Stimulated activated CD4-positive, alpha-beta T cell treated with anti-CD3 and anti-CD28 coated beads, TNF-alpha, amount 100 ng/mL, for 48 hours (primary cell): ENCODE data around the gene CCL1.
A peak's percentile ranks its signal among the peaks of the same experiment; 100 is the strongest.
"Not testable (repeated sequence)": the region's sequence is repeated elsewhere in the genome, so short reads cannot be mapped to it uniquely, and the experiment has no call there.

Experiments
- DNase-seq, 3 donors: peaks; one replicate each; pipeline ENCODE4 v3.0.0-alpha.2; 2020; ENCODE audit warnings: low read depth in 3 of 3

Gene CCL1

GRCh38 chr17:34360601-34361270 is 2.3 kb downstream of the CCL1 start:
- no peak for DNase-seq

GRCh38 chr17:34358631-34359030 is 4.4 kb downstream of the CCL1 start:
- no peak for DNase-seq

DNA sequence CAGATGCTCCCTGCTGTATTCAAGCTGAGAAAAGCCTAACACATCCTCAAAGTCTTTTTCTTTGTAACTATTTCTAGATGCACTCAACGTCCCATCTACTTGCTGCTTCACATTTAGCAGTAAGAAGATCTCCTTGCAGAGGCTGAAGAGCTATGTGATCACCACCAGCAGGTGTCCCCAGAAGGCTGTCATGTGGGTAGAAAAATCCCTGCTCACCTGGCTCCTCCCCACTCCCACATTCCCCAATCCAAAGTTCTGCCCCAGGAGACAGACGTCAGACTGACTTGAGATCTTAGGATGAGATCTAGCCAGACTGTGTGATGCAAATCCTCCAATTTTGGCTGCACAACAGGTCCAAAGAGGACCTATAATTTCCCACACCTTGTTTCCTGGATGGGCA is 5.6 kb downstream of the CCL1 start:
- DNase-seq = no peak

DNA sequence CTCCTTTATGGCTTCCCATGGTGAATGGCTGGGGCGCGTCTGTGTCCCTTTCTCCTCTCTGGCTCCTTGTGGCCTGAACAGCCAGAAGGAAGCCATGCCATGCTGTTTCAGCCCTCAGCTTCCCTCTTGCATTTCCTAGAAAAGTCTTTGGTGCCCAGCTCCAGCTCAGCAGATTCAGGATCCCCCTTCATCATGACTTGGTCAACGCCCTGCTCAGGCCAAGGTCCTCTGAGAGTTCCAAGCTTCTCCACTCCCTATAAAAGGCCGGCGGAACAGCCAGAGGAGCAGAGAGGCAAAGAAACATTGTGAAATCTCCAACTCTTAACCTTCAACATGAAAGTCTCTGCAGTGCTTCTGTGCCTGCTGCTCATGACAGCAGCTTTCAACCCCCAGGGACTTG is 6.8 kb downstream of the CCL1 start, which contains the start of gene CCL13:
CCL13 (plus strand) TSS at position 287 of the 400 bp plus-strand sequence; CDS start at position 334, 47 bp downstream.
- DNase-seq = no peak

GRCh38 chr17:34354637-34355036 is 8.4 kb downstream of the CCL1 start:
- no peak for DNase-seq

GRCh38 chr17:34352191-34352590 is 10.8 kb downstream of the CCL1 start:
- no peak for DNase-seq

GRCh38 chr17:34351096-34351495 is 11.9 kb downstream of the CCL1 start:
- DNase-seq = no peak

- no peak for DNase-seq
Observed at GRCh38 chr17:34349751-34350150, 13.3 kb downstream of the CCL1 start.

DNA sequence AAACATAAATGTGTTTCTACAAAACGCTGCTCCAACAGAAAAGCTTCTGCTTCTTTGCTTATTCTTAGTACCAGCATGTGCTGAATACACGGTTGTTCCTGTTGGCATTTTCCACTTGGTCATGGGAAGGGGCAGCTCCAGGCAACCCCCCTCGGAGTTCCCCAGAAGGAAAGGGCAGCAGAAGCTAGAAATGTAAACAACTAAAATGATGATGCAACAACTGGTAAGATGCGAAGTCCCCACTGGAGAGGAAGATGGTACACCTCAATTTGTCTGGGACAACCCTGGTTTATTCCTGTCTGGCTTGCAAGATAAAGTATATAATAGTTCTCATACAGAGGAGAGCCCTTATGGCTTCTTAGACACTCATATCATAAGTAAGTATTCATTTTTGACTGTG is 16.0 kb downstream of the CCL1 start:
- no peak for DNase-seq

GRCh38 chr17:34341916-34342315 is 21.1 kb downstream of the CCL1 start:
- no peak for DNase-seq

- DNase-seq = no peak
Observed at GRCh38 chr17:34339138-34339770, 23.8 kb downstream of the CCL1 start.

DNA sequence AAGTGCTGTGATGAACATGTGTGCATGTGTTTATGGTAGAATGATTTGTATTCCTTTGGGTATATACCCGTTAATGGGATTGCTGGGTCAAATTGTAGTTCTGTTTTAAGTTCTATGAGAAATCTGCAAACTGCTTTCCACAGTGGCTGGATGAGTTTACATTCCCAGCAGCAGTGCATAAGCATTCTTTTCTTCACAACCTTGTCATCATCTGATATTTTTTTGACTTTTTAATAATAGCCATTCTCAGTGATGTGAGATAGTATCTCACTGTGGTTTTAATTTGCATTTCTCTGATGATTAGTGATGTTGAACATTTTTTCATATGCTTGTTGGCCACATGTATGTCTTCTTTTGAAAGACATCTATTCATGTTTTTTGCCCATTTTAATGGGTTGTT is 25.3 kb downstream of the CCL1 start:
- DNase-seq = no peak

GRCh38 chr17:34327580-34327979 is 35.5 kb downstream of the CCL1 start:
- DNase-seq = not testable (repeated sequence)

- no peak for DNase-seq
Observed at GRCh38 chr17:34321964-34322363, 41.1 kb downstream of the CCL1 start.

DNA sequence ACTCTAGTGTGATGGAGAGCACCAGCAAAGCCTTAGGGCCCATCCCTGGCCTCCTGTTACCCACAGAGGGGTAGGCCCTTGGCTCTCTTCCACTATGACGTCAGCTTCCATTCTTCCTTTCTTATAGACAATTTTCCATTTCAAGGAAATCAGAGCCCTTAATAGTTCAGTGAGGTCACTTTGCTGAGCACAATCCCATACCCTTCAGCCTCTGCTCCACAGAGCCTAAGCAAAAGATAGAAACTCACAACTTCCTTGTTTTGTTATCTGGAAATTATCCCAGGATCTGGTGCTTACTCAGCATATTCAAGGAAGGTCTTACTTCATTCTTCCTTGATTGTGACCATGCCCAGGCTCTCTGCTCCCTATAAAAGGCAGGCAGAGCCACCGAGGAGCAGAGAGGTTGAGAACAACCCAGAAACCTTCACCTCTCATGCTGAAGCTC is 44.0 kb downstream of the CCL1 start, which contains the start of gene CCL8:
CCL8 (plus strand) TSS at position 397 of the 445 bp plus-strand sequence. CDS start 67 bp downstream, outside the sequence.
- DNase-seq = no peak

- peak in 1 of 3 donors; percentile 3 for DNase-seq
Observed at GRCh38 chr17:34318474-34318873, 44.6 kb downstream of the CCL1 start.

- DNase-seq = no peak
Observed at GRCh38 chr17:34314279-34314678, 48.8 kb downstream of the CCL1 start.

DNA sequence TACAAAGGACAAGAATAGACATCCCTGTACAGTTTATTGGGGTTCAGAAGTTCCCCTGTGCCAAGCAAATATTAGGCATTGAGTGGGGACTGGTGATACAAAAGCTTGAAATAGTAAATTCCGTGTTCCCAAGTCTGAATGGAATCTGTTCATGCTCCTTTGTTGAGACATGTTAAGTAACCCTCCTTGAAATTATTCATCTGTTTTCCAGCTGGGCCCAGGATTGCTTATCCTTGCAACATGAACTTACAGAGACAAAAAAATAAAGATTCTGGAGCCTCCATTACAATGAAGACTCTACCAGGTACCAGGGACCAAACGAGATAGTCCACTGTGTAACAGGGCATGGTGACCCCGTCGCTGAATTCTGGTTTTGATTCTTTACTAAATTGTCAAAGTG is 49.9 kb downstream of the CCL1 start:
- no peak for DNase-seq

DNA sequence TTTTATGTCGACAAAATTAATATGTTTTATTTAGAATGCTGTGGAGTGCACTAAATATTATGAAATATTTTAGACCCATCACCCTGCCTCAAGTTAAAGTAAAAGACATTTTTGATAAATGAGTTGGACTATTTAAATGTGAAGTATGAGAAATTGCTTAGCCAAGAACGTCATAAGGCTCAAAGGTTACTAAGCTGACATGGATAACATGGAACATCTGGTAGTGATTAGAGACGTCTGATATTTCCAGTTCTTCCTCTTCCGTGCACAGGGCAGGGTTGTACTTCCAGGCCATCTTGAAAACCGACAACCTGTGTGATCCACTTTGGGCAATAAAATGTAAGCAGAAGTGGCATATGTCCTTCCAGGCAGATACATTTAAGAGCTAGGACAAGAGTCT is 51.0 kb downstream of the CCL1 start:
- DNase-seq = no peak

DNA sequence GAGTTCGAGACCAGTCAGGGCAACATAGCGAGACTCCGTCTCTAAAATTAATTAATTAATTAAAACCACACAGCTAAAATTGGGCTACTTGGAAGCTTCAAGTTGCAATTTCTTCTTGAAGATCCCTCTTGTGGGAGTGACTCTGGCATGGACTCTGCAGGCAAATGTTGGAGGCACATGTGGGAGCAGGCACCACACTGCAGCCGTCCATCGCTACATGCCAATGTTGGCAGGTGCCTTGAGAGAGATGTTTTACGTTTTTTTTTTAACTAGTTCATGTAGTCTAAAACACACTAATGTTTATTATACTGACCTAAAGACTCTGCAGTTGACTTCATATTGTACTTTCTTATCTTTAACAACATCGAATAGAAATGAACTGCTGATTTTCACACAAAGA is 51.7 kb downstream of the CCL1 start:
- DNase-seq = no peak
